Type B pancreatic cell (in vitro differentiated cells): ENCODE measurements around the gene GPX5. TPM values are rescaled to one million over a fixed set of nuclear protein-coding genes. Genes with fewer than 3 reads are reported as not detected.

Experiments
- DNase-seq: peaks from one replicate; pipeline ENCODE4 v3.0.0; 2021; ENCODE audit warnings: mixed read lengths; ENCODE audit not compliant: unreplicated experiment; ENCODE audit errors: extremely low spot score
- H3K27ac Mint-ChIP-seq: 2 replicates; pipeline ENCODE4 v1.8.0; 2021; ENCODE audit warnings: mild to moderate bottlenecking, mixed read lengths
- H3K27me3 Mint-ChIP-seq: 2 replicates; pipeline ENCODE4 v1.8.0; 2021; ENCODE audit warnings: mixed read lengths
- H3K36me3 Mint-ChIP-seq: 2 replicates; pipeline ENCODE4 v1.8.0; 2021; ENCODE audit warnings: mixed read lengths
- H3K4me1 Mint-ChIP-seq: one replicate; pipeline ENCODE4 v1.8.0; 2021; ENCODE audit warnings: mixed read lengths; ENCODE audit not compliant: unreplicated experiment
- H3K4me3 Mint-ChIP-seq: 2 replicates; pipeline ENCODE4 v1.8.0; 2021; ENCODE audit warnings: mild to moderate bottlenecking, mixed read lengths
- H3K9me3 Mint-ChIP-seq: 2 replicates; pipeline ENCODE4 v1.8.0; 2021; ENCODE audit warnings: mixed read lengths
- CTCF ChIP-seq: fragments of 200-600 bp; sonication (generic); conservative IDR thresholded peaks from 2 replicates; pipeline ENCODE4 v1.5.0; 2021; ENCODE audit warnings: antibody characterized with exemption, mild to moderate bottlenecking
- total RNA-seq: library from RNA; stranded (reverse); gene quantifications from 2 replicates; pipeline ENCODE4 v1.2.1, GENCODE V29; 2021; ENCODE audit warnings: low replicate concordance

Gene GPX5
- total RNA-seq, 1 donor from 2014 or later: not detected

GRCh38 chr6:28566527-28567252, 41.0 kb downstream of the GPX5 start:
- no peak for DNase-seq
- Mint-ChIP-seq H3K36me3 (no peaks in the 10 kb centered on the region), H3K4me3 (no peak overlapping the region), H3K27me3 (no peaks in the 10 kb centered on the region), H3K27ac (no peak overlapping the region), H3K4me1 (peaks cover 5% of the 10 kb centered on the region), H3K9me3 (no peaks in the 10 kb centered on the region)
- no peak for TF ChIP-seq CTCF

GRCh38 chr6:28567506-28567905, 41.8 kb downstream of the GPX5 start:
- H3K36me3 Mint-ChIP-seq: no peaks in the 10 kb centered on the region
- TF ChIP-seq CTCF: no peak
- no peaks in the 10 kb centered on the region for H3K27me3 Mint-ChIP-seq
- H3K9me3 Mint-ChIP-seq: no peaks in the 10 kb centered on the region
- no peak for DNase-seq
- H3K27ac Mint-ChIP-seq: no peak overlapping the region
- H3K4me3 Mint-ChIP-seq: no peak overlapping the region
- H3K4me1 Mint-ChIP-seq: peaks cover 5% of the 10 kb centered on the region

GRCh38 chr6:28568515-28569108, 42.9 kb downstream of the GPX5 start:
- Mint-ChIP-seq H3K27me3 (no peaks in the 10 kb centered on the region), H3K4me3 (no peak overlapping the region), H3K36me3 (peaks cover 5% of the 10 kb centered on the region), H3K27ac (no peak overlapping the region), H3K4me1 (peaks cover 3% of the 10 kb centered on the region), H3K9me3 (no peaks in the 10 kb centered on the region)
- TF ChIP-seq CTCF: no peak
- DNase-seq: no peak

- no peaks in the 10 kb centered on the region for H3K4me1 Mint-ChIP-seq
- peaks cover 5% of the 10 kb centered on the region for H3K36me3 Mint-ChIP-seq
- H3K27ac Mint-ChIP-seq: no peak overlapping the region
- TF ChIP-seq CTCF: no peak
- H3K4me3 Mint-ChIP-seq: no peak overlapping the region
- DNase-seq: no peak
- no peaks in the 10 kb centered on the region for H3K9me3 Mint-ChIP-seq
- H3K27me3 Mint-ChIP-seq: no peaks in the 10 kb centered on the region
These were observed 44.1 kb downstream of the GPX5 start for GRCh38 chr6:28569748-28570147.

GRCh38 chr6:28580475-28580874, 54.8 kb downstream of the GPX5 start:
- Mint-ChIP-seq H3K36me3 (peaks cover 13% of the 10 kb centered on the region), H3K27ac (no peak overlapping the region), H3K27me3 (no peaks in the 10 kb centered on the region), H3K4me3 (no peak overlapping the region), H3K9me3 (no peaks in the 10 kb centered on the region), H3K4me1 (peaks cover 18% of the 10 kb centered on the region)
- peak; percentile 46 for TF ChIP-seq CTCF
- DNase-seq: no peak
